GF-D8 (cell line): ENCODE measurements around the gene LAMTOR2.
"Not testable (repeated sequence)": the region's sequence is repeated elsewhere in the genome, so short reads cannot be mapped to it uniquely, and the experiment has no call there.

Source experiments
- DNase-seq: peaks from one replicate; lab custom pipeline; 2025; lab: John Stamatoyannopoulos, UW

The LAMTOR2 gene

GRCh38 chr1:156052862-156053767, 1.5 kb upstream of the LAMTOR2 start:
- peak; percentile 9 for DNase-seq

- DNase-seq = peak; percentile 52
Measured at GRCh38 chr1:156053768-156054499, 648 bp upstream of the LAMTOR2 start, which contains the start of gene UBQLN4. UBQLN4 (minus strand) TSS chr1:156053798; CDS start chr1:156053701, 97 bp downstream.

GRCh38 chr1:156055281-156056048, 883 bp downstream of the LAMTOR2 start:
- no peak for DNase-seq

GRCh38 chr1:156056326-156056849, 1.8 kb downstream of the LAMTOR2 start:
- no peak for DNase-seq

- no peak for DNase-seq
Measured at GRCh38 chr1:156060937-156061636, 6.5 kb downstream of the LAMTOR2 start, which contains the start of gene RAB25. RAB25 (plus strand) TSS chr1:156061160; CDS start chr1:156061401, 241 bp downstream.

- no peak for DNase-seq
Measured at GRCh38 chr1:156062189-156062588, 7.6 kb downstream of the LAMTOR2 start.

- DNase-seq = no peak
Measured at GRCh38 chr1:156063997-156064285, 9.4 kb downstream of the LAMTOR2 start.

- no peak for DNase-seq
Measured at GRCh38 chr1:156064615-156065014, 10.0 kb downstream of the LAMTOR2 start.

GRCh38 chr1:156065212-156065611, 10.6 kb downstream of the LAMTOR2 start:
- DNase-seq = no peak

- DNase-seq = no peak
Measured at GRCh38 chr1:156065871-156066270, 11.3 kb downstream of the LAMTOR2 start.

GRCh38 chr1:156067262-156067661, 12.7 kb downstream of the LAMTOR2 start:
- DNase-seq = no peak

GRCh38 chr1:156069490-156070455, 15.2 kb downstream of the LAMTOR2 start:
- no peak for DNase-seq

- no peak for DNase-seq
Measured at GRCh38 chr1:156070548-156070947, 16.0 kb downstream of the LAMTOR2 start.

GRCh38 chr1:156071332-156071816, 16.8 kb downstream of the LAMTOR2 start:
- not testable (repeated sequence) for DNase-seq

- no peak for DNase-seq
Measured at GRCh38 chr1:156072251-156072650, 17.7 kb downstream of the LAMTOR2 start.

GRCh38 chr1:156073110-156073687, 18.6 kb downstream of the LAMTOR2 start:
- DNase-seq = no peak

- DNase-seq = no peak
Measured at GRCh38 chr1:156073740-156074139, 19.2 kb downstream of the LAMTOR2 start.

- no peak for DNase-seq
Measured at GRCh38 chr1:156074661-156075060, 20.1 kb downstream of the LAMTOR2 start.

- no peak for DNase-seq
Measured at GRCh38 chr1:156075162-156075561, 20.6 kb downstream of the LAMTOR2 start.

GRCh38 chr1:156075775-156076204, 21.2 kb downstream of the LAMTOR2 start:
- no peak for DNase-seq
